GM18870 (cell line): Measurements from ENCODE around the gene CRTC1.

ENCODE experiments used
- ATAC-seq: cut with Tn5 transposase; IDR thresholded peaks from one replicate; pipeline ENCODE4 v1.9.1; 2021; ENCODE audit warnings: moderate library complexity; ENCODE audit not compliant: unreplicated experiment

CRTC1 gene

GRCh38 chr19:18765224-18765623 lies 81.7 kb downstream of the CRTC1 start:
- ATAC-seq = no peak

DNA sequence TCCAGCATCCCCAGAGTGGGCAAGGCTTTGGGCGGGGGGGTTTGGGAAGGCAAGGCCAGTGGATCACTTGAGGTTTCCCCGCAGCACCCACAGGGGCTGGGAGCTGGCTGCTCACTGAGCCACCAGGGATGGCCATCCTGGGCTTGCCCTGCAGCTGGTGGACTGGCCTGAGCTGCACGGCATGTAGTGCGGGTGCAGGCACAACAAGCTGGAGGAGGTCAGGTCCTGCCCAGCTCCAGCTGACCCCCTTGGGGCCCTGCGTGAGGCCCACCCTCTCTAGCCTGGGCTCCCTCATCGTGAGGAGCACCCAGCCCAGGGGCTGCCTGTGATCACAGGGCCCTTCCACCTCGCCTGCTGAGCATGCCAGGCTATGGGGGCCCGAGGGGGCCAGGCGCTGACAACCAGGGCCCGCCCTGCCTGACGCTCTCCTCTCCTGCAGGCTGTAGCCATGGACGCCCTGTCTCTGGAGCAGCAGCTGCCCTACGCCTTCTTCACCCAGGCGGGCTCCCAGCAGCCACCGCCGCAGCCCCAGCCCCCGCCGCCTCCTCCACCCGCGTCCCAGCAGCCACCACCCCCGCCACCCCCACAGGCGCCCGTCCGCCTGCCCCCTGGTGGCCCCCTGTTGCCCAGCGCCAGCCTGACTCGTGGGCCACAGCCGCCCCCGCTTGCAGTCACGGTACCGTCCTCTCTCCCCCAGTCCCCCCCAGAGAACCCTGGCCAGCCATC lies 84.7 kb downstream of the CRTC1 start:
- no peak for ATAC-seq

GRCh38 chr19:18768997-18769891 lies 85.8 kb downstream of the CRTC1 start:
- ATAC-seq = no peak

DNA sequence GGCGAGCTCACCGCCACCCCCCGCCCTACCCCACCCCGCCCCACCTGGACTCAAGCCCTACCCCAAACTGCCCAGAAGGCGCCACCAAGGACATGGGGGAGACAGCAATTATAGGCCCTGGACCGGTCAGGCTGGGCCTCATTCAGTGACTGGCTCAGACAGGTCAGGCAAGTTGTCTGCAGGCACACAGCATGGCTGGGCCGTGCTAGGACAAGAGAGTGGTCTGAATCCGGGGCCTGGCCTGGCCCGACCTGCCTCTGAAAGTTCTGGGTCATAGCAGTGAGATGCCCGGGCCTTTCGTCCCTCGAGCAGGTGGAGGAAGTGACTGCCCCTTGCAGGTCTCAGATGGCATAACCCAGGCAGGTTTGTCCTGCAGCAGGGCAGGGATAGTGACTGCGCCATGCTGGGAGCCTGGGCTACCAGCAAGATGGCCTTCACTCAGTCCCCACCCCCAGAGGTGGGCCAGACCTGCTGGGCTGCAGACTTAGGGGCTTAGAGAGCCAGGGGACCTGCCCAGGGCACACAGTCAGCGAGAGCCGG lies 86.6 kb downstream of the CRTC1 start:
- no peak for ATAC-seq

- no peak for ATAC-seq
These were observed 87.3 kb downstream of the CRTC1 start for GRCh38 chr19:18770663-18771327.

DNA sequence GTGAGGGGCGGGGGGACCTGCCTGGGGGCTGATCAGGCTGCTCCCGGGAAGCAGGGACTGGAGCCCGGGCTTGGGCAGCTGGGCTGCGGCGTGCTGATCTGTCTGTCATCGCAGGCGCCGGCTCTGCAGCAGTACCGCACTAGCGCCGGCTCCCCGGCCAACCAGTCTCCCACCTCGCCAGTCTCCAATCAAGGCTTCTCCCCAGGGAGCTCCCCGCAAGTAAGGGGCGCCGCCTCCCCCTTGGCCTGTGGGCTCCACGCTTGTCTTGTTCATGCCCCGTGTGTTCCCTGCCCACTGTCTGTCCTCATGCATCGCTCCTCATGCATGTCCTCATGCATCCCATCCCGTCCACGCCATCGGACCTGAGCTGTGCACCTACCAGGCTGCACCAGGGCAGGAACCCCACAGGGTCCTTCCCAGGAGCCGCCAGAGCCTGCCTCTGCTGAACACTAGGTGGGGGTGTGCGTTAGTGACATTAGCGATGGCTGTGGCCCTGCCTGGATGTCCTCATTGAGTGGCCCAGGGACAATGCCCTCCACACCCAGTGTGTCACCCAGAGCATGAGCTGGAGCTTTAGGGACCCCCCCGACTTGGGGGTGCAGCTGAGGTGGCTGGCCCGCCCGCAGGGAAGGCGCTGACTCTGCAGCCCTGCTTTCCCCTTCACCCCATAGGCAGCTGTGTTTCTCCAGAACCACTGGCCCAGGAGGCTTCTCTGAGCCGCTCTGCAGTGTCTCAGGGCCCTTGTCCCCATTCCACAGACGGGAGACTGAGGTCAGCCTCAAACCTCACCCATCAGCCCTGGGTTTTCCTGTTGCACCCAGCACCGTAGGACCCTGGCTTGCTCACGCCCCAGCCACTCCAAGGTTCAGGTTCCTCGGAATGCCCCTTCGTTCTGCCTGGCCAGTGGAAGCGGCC lies 88.1 kb downstream of the CRTC1 start:
- ATAC-seq = no peak

DNA sequence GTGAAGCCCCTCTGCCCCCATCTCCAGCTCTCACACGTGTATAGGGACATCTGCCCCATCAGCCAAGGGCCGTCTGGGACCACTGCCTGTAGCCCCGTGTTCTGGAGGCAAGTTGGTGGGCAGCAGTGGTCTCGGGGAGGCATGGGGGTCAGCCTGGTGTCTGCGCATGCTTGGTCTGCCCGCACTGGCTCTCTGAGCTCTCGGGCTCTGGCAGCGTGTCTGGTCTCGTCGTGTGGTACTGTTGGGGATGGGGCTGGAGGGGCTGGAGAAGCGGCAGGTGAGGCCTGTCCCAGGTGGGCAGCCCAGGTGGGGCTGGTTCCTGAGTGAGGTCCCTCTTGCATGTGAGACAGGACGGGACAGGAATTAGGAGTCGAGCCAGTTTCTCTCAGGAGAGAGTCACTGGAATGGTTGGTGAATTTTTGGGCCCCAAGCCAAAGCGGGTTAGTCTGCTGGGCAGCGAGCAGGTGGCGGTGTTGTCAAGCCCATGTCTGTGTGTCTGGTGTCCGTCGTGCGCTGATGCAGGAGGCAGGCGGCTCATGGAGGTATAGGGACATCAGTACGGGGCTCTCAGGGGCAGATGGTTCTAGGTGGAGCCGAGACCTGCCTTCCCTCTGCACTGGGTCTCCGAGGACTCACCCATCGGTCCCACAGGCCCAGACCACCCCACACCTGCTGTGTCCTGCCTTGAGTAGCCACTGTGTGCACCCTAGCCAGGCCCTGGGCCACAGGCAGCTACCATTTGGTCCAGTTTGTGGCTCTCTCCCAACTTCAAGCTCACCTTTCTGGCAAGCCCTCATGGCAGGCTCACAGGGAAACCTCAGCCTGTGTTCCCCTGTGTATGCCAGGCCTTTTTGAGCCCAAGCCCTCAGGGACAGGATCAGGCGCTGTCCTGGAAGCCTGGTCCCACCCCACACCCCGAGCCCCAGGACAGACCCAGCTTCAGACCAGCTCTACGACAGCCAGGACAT lies 89.4 kb downstream of the CRTC1 start:
- ATAC-seq = no peak

DNA sequence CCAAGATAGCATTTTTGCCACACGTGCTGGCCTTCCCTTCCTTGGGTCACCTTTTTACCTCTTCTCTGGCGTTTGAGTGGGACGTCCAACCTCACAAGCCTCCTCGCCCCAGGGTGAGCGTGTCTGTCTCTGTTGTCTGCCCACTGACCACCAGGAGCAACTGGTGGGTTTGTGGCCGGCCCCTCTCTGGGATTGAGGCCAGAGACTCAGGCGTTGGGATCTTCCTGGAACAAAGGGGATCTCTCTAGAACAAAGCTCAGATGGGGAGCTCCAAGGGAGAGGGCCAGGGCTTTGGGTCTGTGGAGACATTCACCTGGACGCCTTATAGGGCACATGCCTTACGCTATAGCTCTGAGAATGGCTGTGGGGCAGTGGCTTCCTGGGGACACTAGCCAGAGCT lies 90.2 kb downstream of the CRTC1 start:
- no peak for ATAC-seq

- ATAC-seq = no peak
These were observed 90.6 kb downstream of the CRTC1 start for GRCh38 chr19:18774107-18774506.

- no peak for ATAC-seq
These were observed 91.4 kb downstream of the CRTC1 start for GRCh38 chr19:18774782-18775444.

- no peak for ATAC-seq
These were observed 92.3 kb downstream of the CRTC1 start for GRCh38 chr19:18775586-18776287.

- ATAC-seq = no peak
These were observed 92.8 kb downstream of the CRTC1 start for GRCh38 chr19:18776288-18776594.

GRCh38 chr19:18776736-18777135 lies 93.3 kb downstream of the CRTC1 start:
- no peak for ATAC-seq

DNA sequence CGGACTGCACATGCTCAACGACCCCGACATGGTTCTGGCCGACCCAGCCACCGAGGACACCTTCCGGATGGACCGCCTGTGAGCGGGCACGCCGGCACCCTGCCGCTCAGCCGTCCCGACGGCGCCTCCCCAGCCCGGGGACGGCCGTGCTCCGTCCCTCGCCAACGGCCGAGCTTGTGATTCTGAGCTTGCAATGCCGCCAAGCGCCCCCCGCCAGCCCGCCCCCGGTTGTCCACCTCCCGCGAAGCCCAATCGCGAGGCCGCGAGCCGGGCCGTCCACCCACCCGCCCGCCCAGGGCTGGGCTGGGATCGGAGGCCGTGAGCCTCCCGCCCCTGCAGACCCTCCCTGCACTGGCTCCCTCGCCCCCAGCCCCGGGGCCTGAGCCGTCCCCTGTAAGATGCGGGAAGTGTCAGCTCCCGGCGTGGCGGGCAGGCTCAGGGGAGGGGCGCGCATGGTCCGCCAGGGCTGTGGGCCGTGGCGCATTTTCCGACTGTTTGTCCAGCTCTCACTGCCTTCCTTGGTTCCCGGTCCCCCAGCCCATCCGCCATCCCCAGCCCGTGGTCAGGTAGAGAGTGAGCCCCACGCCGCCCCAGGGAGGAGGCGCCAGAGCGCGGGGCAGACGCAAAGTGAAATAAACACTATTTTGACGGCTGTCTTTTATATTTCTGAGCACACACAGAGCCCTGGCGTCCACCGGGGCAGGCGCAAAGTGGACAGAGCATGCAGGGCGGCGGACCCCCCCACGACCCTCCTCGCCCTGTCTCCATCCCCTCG lies 94.0 kb downstream of the CRTC1 start:
- ATAC-seq = no peak

- no peak for ATAC-seq
These were observed 94.6 kb downstream of the CRTC1 start for GRCh38 chr19:18778076-18778389.

GRCh38 chr19:18778826-18779495 lies 95.5 kb downstream of the CRTC1 start:
- ATAC-seq = no peak

DNA sequence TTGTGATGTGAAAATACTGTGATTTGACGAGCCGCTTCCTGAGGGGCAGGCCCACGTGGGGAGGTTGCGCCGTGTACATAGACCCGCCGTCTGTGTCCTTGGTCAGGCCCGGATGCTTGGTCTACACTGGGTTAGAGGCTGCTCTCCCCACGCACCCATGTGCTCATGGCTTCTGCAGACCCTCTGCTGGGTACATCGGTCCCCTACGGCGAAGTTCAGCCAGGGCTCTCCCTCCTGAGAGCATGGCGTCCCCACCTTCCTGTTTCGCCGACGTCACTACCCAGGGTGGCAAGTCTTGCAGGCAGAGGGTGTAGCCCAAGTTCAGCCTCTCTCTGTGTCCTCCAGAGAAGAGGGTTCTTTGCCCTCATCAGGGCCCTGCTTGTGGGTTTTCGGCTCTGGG lies 96.6 kb downstream of the CRTC1 start:
- ATAC-seq = no peak
